A549 (cell line): ENCODE measurements around the gene CHURC1. TPM values are rescaled to one million over a fixed set of nuclear protein-coding genes. Genes with fewer than 3 reads are reported as not detected.

ENCODE experiments used
- ATAC-seq, 2 experiments: fragments of 200-7000 bp in 1 of 2; fragments of >200 bp in 1 of 2; cut with Nextera tagmentation in 1 of 2; cut with Tn5 transposase in 1 of 2; 3 replicates each; pipeline versions ENCODE4 v1.8.0 to v1.9.1; 2018 to 2020; ENCODE audit warnings: mild to moderate bottlenecking in 1 of 2, moderate library complexity in 1 of 2
- CTCF ChIA-PET: fragments of 300-600 bp; sonication (Branson Sonifier 250); formaldehyde crosslinking; extraction: SDS; loops from one replicate; lab custom pipeline; 2021; ENCODE audit warnings: antibody characterized with exemption, inconsistent platforms; lab: Yijun Ruan, JAX
- POLR2A ChIA-PET: fragments of 350-600 bp; formaldehyde crosslinking; extraction: SDS; loops from one replicate; lab custom pipeline; 2021; ENCODE audit warnings: antibody characterized with exemption, inconsistent platforms; lab: Yijun Ruan, JAX
- DNase-seq, 2 experiments: peaks; one replicate each; pipeline versions ENCODE4 v3.0.0 to v3.0.0-alpha.2; 2011 to 2016; ENCODE audit warnings: low read depth in 1 of 2, low spot score in 1 of 2
- FAIRE-seq: peaks from 2 replicates; lab custom pipeline; 2011; peaks lifted over from hg19 to GRCh38; lab: Jason Lieb, UNC
- H3K27ac ChIP-seq, 2 experiments: fragments of >200 bp; sonication (Bioruptor Twin); formaldehyde crosslinking; 3 replicates each; pipeline ENCODE4 v1.5.1; 2016 to 2017
- H3K4me1 ChIP-seq: fragments of >200 bp; sonication (Bioruptor Twin); formaldehyde crosslinking; 3 replicates; pipeline ENCODE4 v1.6.1; 2016
- H3K4me2 ChIP-seq: fragments of >200 bp; sonication (Bioruptor Twin); formaldehyde crosslinking; 3 replicates; pipeline ENCODE4 v1.6.1; 2016
- H3K4me3 ChIP-seq: fragments of >200 bp; sonication (Bioruptor Twin); formaldehyde crosslinking; 3 replicates; pipeline ENCODE4 v1.5.1; 2016
- H3K9me3 ChIP-seq: fragments of >200 bp; sonication (Bioruptor Twin); formaldehyde crosslinking; 3 replicates; pipeline ENCODE4 v1.6.1; 2016
- ATOH8 ChIP-seq: fragments of 250-450 bp; sonication (Bioruptor Pico); IDR thresholded peaks from 2 replicates; pipeline ENCODE4 v1.5.0; 2020; ENCODE audit warnings: low read depth, mild to moderate bottlenecking, moderate library complexity
- CBX8 ChIP-seq: fragments of 200-600 bp; sonication (generic); IDR thresholded peaks from 2 replicates; pipeline ENCODE4 v1.6.1; 2016
- CEBPB ChIP-seq, 2 experiments: fragments of >200 bp in 1 of 2; sonication (Bioruptor Twin) in 1 of 2; formaldehyde crosslinking in 1 of 2; IDR thresholded peaks; 2 replicates each; pipeline ENCODE4 v1.6.1; 2012 to 2016
- CHD2 ChIP-seq: fragments of 150-350 bp; IDR thresholded peaks from 2 replicates; pipeline ENCODE4 v1.6.1; 2014; ENCODE audit warnings: low read length; ENCODE audit not compliant: partially characterized antibody
- CHD4 ChIP-seq: fragments of 200-600 bp; sonication (generic); IDR thresholded peaks from 2 replicates; pipeline ENCODE4 v1.6.1; 2016; ENCODE audit warnings: antibody characterized with exemption, mild to moderate bottlenecking, borderline replicate concordance
- EHF ChIP-seq: fragments of 250-450 bp; sonication (Bioruptor Pico); IDR thresholded peaks from 2 replicates; pipeline ENCODE4 v1.5.0; 2020; ENCODE audit warnings: mild to moderate bottlenecking
- EHMT2 ChIP-seq: fragments of 200-600 bp; sonication (generic); IDR thresholded peaks from 2 replicates; pipeline ENCODE4 v1.6.1; 2016; ENCODE audit warnings: antibody characterized with exemption, low read depth, mild to moderate bottlenecking, moderate library complexity
- EP300 ChIP-seq, 2 experiments: fragments of >200 bp; sonication (Bioruptor Twin); formaldehyde crosslinking; IDR thresholded peaks; 2 replicates in 1 of 2; 3 replicates in 1 of 2; pipeline ENCODE4 v1.6.1; 2016 to 2017
- ESRRA ChIP-seq: fragments of 150-350 bp; IDR thresholded peaks from 2 replicates; pipeline ENCODE4 v1.6.1; 2014; ENCODE audit warnings: mild to moderate bottlenecking, low read length, borderline replicate concordance
- FOSB ChIP-seq: fragments of 250-450 bp; sonication (Bioruptor Pico); IDR thresholded peaks from 2 replicates; pipeline ENCODE4 v1.5.0; 2020; ENCODE audit warnings: mild to moderate bottlenecking, moderate library complexity
- FOXS1 ChIP-seq: fragments of 250-450 bp; sonication (Bioruptor Pico); IDR thresholded peaks from 2 replicates; pipeline ENCODE4 v1.5.0; 2020; ENCODE audit warnings: mild to moderate bottlenecking, moderate library complexity
- HEYL ChIP-seq: fragments of 250-450 bp; sonication (Bioruptor Pico); IDR thresholded peaks from 2 replicates; pipeline ENCODE4 v1.8.0; 2021; ENCODE audit warnings: mild to moderate bottlenecking, moderate library complexity
- JUN ChIP-seq, 2 experiments: fragments of >200 bp; sonication (Bioruptor Twin); formaldehyde crosslinking; IDR thresholded peaks; 2 replicates in 1 of 2; 3 replicates in 1 of 2; pipeline ENCODE4 v1.6.1; 2016 to 2017
- KDM1A ChIP-seq: fragments of 200-600 bp; sonication (generic); IDR thresholded peaks from 2 replicates; pipeline ENCODE4 v1.6.1; 2016; ENCODE audit warnings: low read depth, mild to moderate bottlenecking
- MAFK ChIP-seq: fragments of 450-650 bp; IDR thresholded peaks from 2 replicates; pipeline ENCODE4 v1.6.1; 2014; ENCODE audit not compliant: partially characterized antibody
- MAX ChIP-seq: IDR thresholded peaks from 2 replicates; pipeline ENCODE4 v1.6.1; 2012
- NFE2L2 ChIP-seq: fragments of 150-350 bp; conservative IDR thresholded peaks from 2 replicates; pipeline ENCODE4 v1.6.1; 2014; ENCODE audit warnings: low read length
- NPAS2 ChIP-seq: fragments of 250-450 bp; sonication (Bioruptor Pico); IDR thresholded peaks from 2 replicates; pipeline ENCODE4 v1.8.0; 2022; ENCODE audit warnings: mild to moderate bottlenecking, moderate library complexity, borderline replicate concordance
- NR3C1 ChIP-seq: fragments of >200 bp; sonication (Bioruptor Twin); formaldehyde crosslinking; IDR thresholded peaks from 3 replicates; pipeline ENCODE4 v1.6.1; 2017
- PHF8 ChIP-seq: fragments of 200-600 bp; sonication (generic); IDR thresholded peaks from 2 replicates; pipeline ENCODE4 v1.6.1; 2016; ENCODE audit warnings: low read depth, mild to moderate bottlenecking, antibody characterized with exemption, moderate library complexity, borderline replicate concordance
- RARB ChIP-seq: fragments of 250-450 bp; sonication (Bioruptor Pico); IDR thresholded peaks from 2 replicates; pipeline ENCODE4 v1.8.0; 2021; ENCODE audit warnings: mild to moderate bottlenecking, moderate library complexity
- RCOR1 ChIP-seq: fragments of 150-350 bp; IDR thresholded peaks from 2 replicates; pipeline ENCODE4 v1.6.1; 2014; ENCODE audit warnings: antibody characterized with exemption, low read length, low read depth
- RNF2 ChIP-seq: fragments of 200-600 bp; sonication (generic); IDR thresholded peaks from 2 replicates; pipeline ENCODE4 v1.6.1; 2016; ENCODE audit warnings: low read depth, mild to moderate bottlenecking, antibody characterized with exemption, moderate library complexity, borderline replicate concordance
- SMC3 ChIP-seq: fragments of >200 bp; sonication (Bioruptor Twin); formaldehyde crosslinking; IDR thresholded peaks from 3 replicates; pipeline ENCODE4 v1.6.1; 2018; ENCODE audit warnings: inconsistent platforms
- SREBF2 ChIP-seq: fragments of 450-650 bp; IDR thresholded peaks from 2 replicates; pipeline ENCODE4 v1.6.1; 2014; ENCODE audit warnings: mild to moderate bottlenecking, moderate library complexity
- TFCP2L1 ChIP-seq: fragments of 250-450 bp; sonication (Bioruptor Pico); IDR thresholded peaks from 2 replicates; pipeline ENCODE4 v1.5.0; 2021; ENCODE audit warnings: mild to moderate bottlenecking
- TP53 ChIP-seq: fragments of 250-450 bp; sonication (Bioruptor Pico); IDR thresholded peaks from 2 replicates; pipeline ENCODE4 v1.5.0; 2021; ENCODE audit warnings: mild to moderate bottlenecking, moderate library complexity
- ZNF302 ChIP-seq: fragments of 250-450 bp; sonication (Bioruptor Pico); IDR thresholded peaks from 2 replicates; pipeline ENCODE4 v1.9.0; 2021; ENCODE audit warnings: inconsistent platforms, mild to moderate bottlenecking, moderate library complexity
- WGBS: methylation state at CpG from one replicate; pipeline ENCODE4 v1.1.6; 2017; ENCODE audit errors: missing lambda C conversion rate; 5-methylcytosine and 5-hydroxymethylcytosine counted together
- polyA plus RNA-seq, 4 experiments: library from polyadenylated mRNA; depleted of rRNA in 3 of 4; stranded (reverse); fragments of >200 nt; fragmentation: RNase III in 1 of 4; extraction: RNeasy Plus Mini Kit Qiagen cat#74134 plus additional on column Dnase treatment in 1 of 4; gene quantifications; 2 replicates in 3 of 4; 3 replicates in 1 of 4; pipeline ENCODE4 v1.2.3, GENCODE V29; 2011 to 2017
- TF ChIP-seq, protein P1 (sequence below): IDR thresholded peaks from 2 replicates; pipeline ENCODE4 v1.6.1; 2012; ENCODE audit warnings: low read depth, borderline replicate concordance
- TF ChIP-seq, protein P2 (sequence below): fragments of 200-600 bp; sonication (generic); IDR thresholded peaks from 2 replicates; pipeline ENCODE4 v1.6.1; 2016; ENCODE audit warnings: antibody characterized with exemption, mild to moderate bottlenecking, moderate library complexity

The CHURC1 gene
- polyA plus RNA-seq, 2 of the 4 experiments (the other 2 are of a cell fraction) = 151 to 153 TPM

GRCh38 chr14:64865992-64866391, 48.3 kb upstream of the CHURC1 start:
- no peak overlapping the region for H3K27ac ChIP-seq
- no peaks in the 10 kb centered on the region for H3K4me1 ChIP-seq
- POLR2A ChIA-PET = no interaction called here
- TF ChIP-seq FOXS1 (no peak), SREBF2 (no peak), CHD4 (no peak), TP53 (CRISPR knock-in tag) (no peak), ZNF302 (CRISPR knock-in tag) (no peak), RNF2 (no peak), RCOR1 (no peak), TFCP2L1 (CRISPR knock-in tag) (no peak), ATOH8 (CRISPR knock-in tag) (no peak), CEBPB (IDR thresholded peaks at IDR 0.05) (no peak), JUN (IDR thresholded peaks at IDR 0.05) (no peak), ESRRA (no peak), SMC3 (no peak), EP300 (IDR thresholded peaks at IDR 0.05) (no peak), KDM1A (no peak), NPAS2 (CRISPR knock-in tag) (no peak), EHMT2 (no peak), MAX (no peak), NR3C1 (no peak), MAFK (no peak)
- FAIRE-seq (no peak), ATAC-seq (no peak), DNase-seq (no peak)
- CTCF ChIA-PET = interaction anchor here (0.9 to 2.0 kb wide), 5 partner anchors 10 to 43 kb away, joined by 3 to 14 read pairs (median 7); no protein-coding TSS in a partner anchor
- H3K9me3 ChIP-seq = no peaks in the 10 kb centered on the region
- H3K4me2 ChIP-seq = no peak overlapping the region
- 61% methylated on average over 6 of the region's 6 CpGs for WGBS
- no peak overlapping the region for H3K4me3 ChIP-seq

DNA sequence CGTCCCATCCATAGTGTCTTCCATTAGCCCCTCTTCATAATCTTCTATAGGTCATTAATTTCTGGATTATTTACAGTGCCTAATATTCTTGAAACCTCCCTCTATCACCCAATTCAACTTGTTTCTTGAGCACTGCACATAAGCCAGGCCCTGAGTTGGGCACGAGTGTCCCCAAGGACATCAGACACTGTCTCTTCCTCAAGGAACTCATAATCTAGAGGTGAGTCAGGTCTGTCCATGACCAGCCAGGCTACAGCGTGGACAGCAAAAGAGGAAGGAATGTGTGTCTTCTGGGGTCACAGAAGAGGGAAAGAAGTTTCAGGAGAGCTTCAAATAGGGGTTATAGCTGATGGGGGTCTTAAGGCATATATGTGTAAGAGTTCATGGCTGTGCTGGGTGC, 47.1 kb upstream of the CHURC1 start:
- DNase-seq (no peak), ATAC-seq (no peak), FAIRE-seq (no peak)
- Histone ChIP-seq H3K9me3 (no peaks in the 10 kb centered on the region), H3K4me2 (no peak overlapping the region), H3K4me3 (no peak overlapping the region), H3K4me1 (no peaks in the 10 kb centered on the region), H3K27ac (no peak overlapping the region)
- CTCF ChIA-PET = interaction anchor here (1.1 to 1.3 kb wide), 2 partner anchors 11 to 28 kb away, joined by 4 read pairs; no protein-coding TSS in a partner anchor
- TF ChIP-seq EHF (CRISPR knock-in tag) = no peak
- TF ChIP-seq CHD2 = no peak
- TF ChIP-seq RARB (CRISPR knock-in tag) = no peak
- TF ChIP-seq NFE2L2 = no peak
- no peak for TF ChIP-seq MAX
- no peak for TF ChIP-seq CEBPB (IDR thresholded peaks at IDR 0.05)
- TF ChIP-seq RCOR1 = no peak
- TF ChIP-seq, protein P1, sequence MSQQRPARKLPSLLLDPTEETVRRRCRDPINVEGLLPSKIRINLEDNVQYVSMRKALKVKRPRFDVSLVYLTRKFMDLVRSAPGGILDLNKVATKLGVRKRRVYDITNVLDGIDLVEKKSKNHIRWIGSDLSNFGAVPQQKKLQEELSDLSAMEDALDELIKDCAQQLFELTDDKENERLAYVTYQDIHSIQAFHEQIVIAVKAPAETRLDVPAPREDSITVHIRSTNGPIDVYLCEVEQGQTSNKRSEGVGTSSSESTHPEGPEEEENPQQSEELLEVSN = no peak
- no peak for TF ChIP-seq MAFK
- TF ChIP-seq, protein P2, sequence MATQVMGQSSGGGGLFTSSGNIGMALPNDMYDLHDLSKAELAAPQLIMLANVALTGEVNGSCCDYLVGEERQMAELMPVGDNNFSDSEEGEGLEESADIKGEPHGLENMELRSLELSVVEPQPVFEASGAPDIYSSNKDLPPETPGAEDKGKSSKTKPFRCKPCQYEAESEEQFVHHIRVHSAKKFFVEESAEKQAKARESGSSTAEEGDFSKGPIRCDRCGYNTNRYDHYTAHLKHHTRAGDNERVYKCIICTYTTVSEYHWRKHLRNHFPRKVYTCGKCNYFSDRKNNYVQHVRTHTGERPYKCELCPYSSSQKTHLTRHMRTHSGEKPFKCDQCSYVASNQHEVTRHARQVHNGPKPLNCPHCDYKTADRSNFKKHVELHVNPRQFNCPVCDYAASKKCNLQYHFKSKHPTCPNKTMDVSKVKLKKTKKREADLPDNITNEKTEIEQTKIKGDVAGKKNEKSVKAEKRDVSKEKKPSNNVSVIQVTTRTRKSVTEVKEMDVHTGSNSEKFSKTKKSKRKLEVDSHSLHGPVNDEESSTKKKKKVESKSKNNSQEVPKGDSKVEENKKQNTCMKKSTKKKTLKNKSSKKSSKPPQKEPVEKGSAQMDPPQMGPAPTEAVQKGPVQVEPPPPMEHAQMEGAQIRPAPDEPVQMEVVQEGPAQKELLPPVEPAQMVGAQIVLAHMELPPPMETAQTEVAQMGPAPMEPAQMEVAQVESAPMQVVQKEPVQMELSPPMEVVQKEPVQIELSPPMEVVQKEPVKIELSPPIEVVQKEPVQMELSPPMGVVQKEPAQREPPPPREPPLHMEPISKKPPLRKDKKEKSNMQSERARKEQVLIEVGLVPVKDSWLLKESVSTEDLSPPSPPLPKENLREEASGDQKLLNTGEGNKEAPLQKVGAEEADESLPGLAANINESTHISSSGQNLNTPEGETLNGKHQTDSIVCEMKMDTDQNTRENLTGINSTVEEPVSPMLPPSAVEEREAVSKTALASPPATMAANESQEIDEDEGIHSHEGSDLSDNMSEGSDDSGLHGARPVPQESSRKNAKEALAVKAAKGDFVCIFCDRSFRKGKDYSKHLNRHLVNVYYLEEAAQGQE = no peak
- no peak for TF ChIP-seq CBX8
- no peak for TF ChIP-seq FOSB (CRISPR knock-in tag)
- TF ChIP-seq HEYL (CRISPR knock-in tag) = no peak
- TF ChIP-seq PHF8 = no peak
- POLR2A ChIA-PET = no interaction called here
- WGBS = 56% methylated on average over 3 of the region's 3 CpGs
